Upper lobe of right lung (tissue), 1 donor: Measurements from ENCODE around the gene NLN. TPM values are rescaled to one million over a fixed set of nuclear protein-coding genes. Genes with fewer than 3 reads are reported as not detected.

Experiments used
- ATAC-seq: fragments of 200-7000 bp; cut with Tn5 transposase; one replicate; pipeline ENCODE4 v1.9.1; 2020; ENCODE audit warnings: mild to moderate bottlenecking, moderate library complexity
- DNase-seq: peaks from one replicate; pipeline ENCODE4 v3.0.0-alpha.2; 2020
- H3K27ac ChIP-seq: fragments of 200-600 bp; one replicate; pipeline ENCODE4 v1.8.0; 2022
- H3K27me3 ChIP-seq: fragments of 200-600 bp; one replicate; pipeline ENCODE4 v1.8.0; 2022; ENCODE audit warnings: mild to moderate bottlenecking
- H3K36me3 ChIP-seq: fragments of 200-600 bp; one replicate; pipeline ENCODE4 v1.8.0; 2022
- H3K4me1 ChIP-seq: fragments of 200-600 bp; one replicate; pipeline ENCODE4 v1.8.0; 2022
- H3K4me3 ChIP-seq: fragments of 200-600 bp; one replicate; pipeline ENCODE4 v1.8.0; 2022; ENCODE audit warnings: mild to moderate bottlenecking
- H3K9me3 ChIP-seq: fragments of 200-600 bp; one replicate; pipeline ENCODE4 v1.8.0; 2022
- CTCF ChIP-seq: fragments of 200-600 bp; IDR thresholded peaks from one replicate; pipeline ENCODE4 v1.8.0; 2022; ENCODE audit warnings: antibody characterized with exemption
- intact Hi-C: fragments of 100-400 bp; cut with DNase I; formaldehyde crosslinking; loops from one replicate; pipeline ENCODE4 v1.11.0; 2022
- total RNA-seq: library from RNA; stranded (reverse); fragmentation: NEBNext Ultra II Directional; extraction: Animal tissue kit (Norgen Biotek cat#: 25700); gene quantifications from one replicate; pipeline ENCODE4 v1.2.1, GENCODE V29; 2021
- donor health status: DM: no; HTN: yes; CAD: no; lungs with severe emphysema.

The NLN gene
- total RNA-seq, 1 donor from 2014 or later = 15.8 TPM

GRCh38 chr5:65791712-65792673 is 70.0 kb downstream of the NLN start:
- DNase-seq (no peak), ATAC-seq (no peak)
- intact Hi-C loops = no loop called here
- H3K4me1 ChIP-seq = no peaks in the 10 kb centered on the region
- no peak for TF ChIP-seq CTCF
- no peaks in the 10 kb centered on the region for H3K27me3 ChIP-seq
- no peak overlapping the region for H3K27ac ChIP-seq
- H3K9me3 ChIP-seq = no peaks in the 10 kb centered on the region
- no peaks in the 10 kb centered on the region for H3K36me3 ChIP-seq
- no peak overlapping the region for H3K4me3 ChIP-seq

- no peaks in the 10 kb centered on the region for H3K36me3 ChIP-seq
- intact Hi-C loops = no loop called here
- ATAC-seq (no peak), DNase-seq (no peak)
- no peaks in the 10 kb centered on the region for H3K4me1 ChIP-seq
- H3K27ac ChIP-seq = no peak overlapping the region
- TF ChIP-seq CTCF = no peak
- H3K9me3 ChIP-seq = no peaks in the 10 kb centered on the region
- H3K27me3 ChIP-seq = no peaks in the 10 kb centered on the region
- H3K4me3 ChIP-seq = no peak overlapping the region
These were observed 74.3 kb downstream of the NLN start for GRCh38 chr5:65796269-65796668.

- ATAC-seq = no peak
- no peak for DNase-seq
- intact Hi-C loops = no loop called here
- no peak overlapping the region for H3K4me3 ChIP-seq
- H3K27ac ChIP-seq = no peak overlapping the region
- no peaks in the 10 kb centered on the region for H3K4me1 ChIP-seq
- H3K36me3 ChIP-seq = no peaks in the 10 kb centered on the region
- TF ChIP-seq CTCF = no peak
- H3K27me3 ChIP-seq = no peaks in the 10 kb centered on the region
- no peaks in the 10 kb centered on the region for H3K9me3 ChIP-seq
These were observed 74.8 kb downstream of the NLN start for GRCh38 chr5:65796751-65797316.

GRCh38 chr5:65797481-65797880 is 75.5 kb downstream of the NLN start:
- H3K9me3 ChIP-seq = no peaks in the 10 kb centered on the region
- no peak overlapping the region for H3K27ac ChIP-seq
- no peak overlapping the region for H3K4me3 ChIP-seq
- ATAC-seq (no peak), DNase-seq (no peak)
- no peaks in the 10 kb centered on the region for H3K4me1 ChIP-seq
- no peak for TF ChIP-seq CTCF
- no peaks in the 10 kb centered on the region for H3K36me3 ChIP-seq
- H3K27me3 ChIP-seq = no peaks in the 10 kb centered on the region
- intact Hi-C loops = no loop called here

GRCh38 chr5:65799857-65800256 is 77.9 kb downstream of the NLN start:
- Histone ChIP-seq H3K36me3 (no peaks in the 10 kb centered on the region), H3K27ac (no peak overlapping the region), H3K4me3 (no peak overlapping the region), H3K27me3 (no peaks in the 10 kb centered on the region), H3K9me3 (no peaks in the 10 kb centered on the region), H3K4me1 (no peaks in the 10 kb centered on the region)
- TF ChIP-seq CTCF = no peak
- DNase-seq (no peak), ATAC-seq (no peak)
- intact Hi-C loops = no loop called here
